Adipocyte (in vitro differentiated cells): ENCODE measurements around the gene PACSIN2.
A peak's percentile ranks its signal among the peaks of the same experiment; 100 is the strongest.

ENCODE experiments used
- DNase-seq: peaks from one replicate; pipeline ENCODE4 v3.0.0-alpha.2; 2015; ENCODE audit warnings: low read depth
- H3K27me3 ChIP-seq: replicated peaks from 2 replicates; pipeline ENCODE4 v1.7.0; 2013; ENCODE audit warnings: mild to moderate bottlenecking, low read length, moderate library complexity; ENCODE audit not compliant: control insufficient read depth, insufficient read depth
- H3K36me3 ChIP-seq: 2 replicates; pipeline ENCODE4 v1.7.0; 2013; ENCODE audit warnings: low read length, mild to moderate bottlenecking, moderate library complexity; ENCODE audit not compliant: control insufficient read depth, insufficient read depth, severe bottlenecking
- H3K4me1 ChIP-seq: 2 replicates; pipeline ENCODE4 v1.7.0; 2013; ENCODE audit warnings: mild to moderate bottlenecking, low read length, moderate library complexity; ENCODE audit not compliant: control insufficient read depth, insufficient read depth
- H3K4me3 ChIP-seq: 2 replicates; pipeline ENCODE4 v1.7.0; 2013; ENCODE audit warnings: mild to moderate bottlenecking, low read length, moderate library complexity
- H3K9ac ChIP-seq: 2 replicates; pipeline ENCODE4 v1.7.0; 2013; ENCODE audit warnings: mild to moderate bottlenecking, low read length, moderate library complexity
- H3K9me3 ChIP-seq: 2 replicates; pipeline ENCODE4 v1.7.0; 2013; ENCODE audit warnings: mild to moderate bottlenecking, low read length, moderate library complexity; ENCODE audit not compliant: control insufficient read depth

Gene PACSIN2

DNA sequence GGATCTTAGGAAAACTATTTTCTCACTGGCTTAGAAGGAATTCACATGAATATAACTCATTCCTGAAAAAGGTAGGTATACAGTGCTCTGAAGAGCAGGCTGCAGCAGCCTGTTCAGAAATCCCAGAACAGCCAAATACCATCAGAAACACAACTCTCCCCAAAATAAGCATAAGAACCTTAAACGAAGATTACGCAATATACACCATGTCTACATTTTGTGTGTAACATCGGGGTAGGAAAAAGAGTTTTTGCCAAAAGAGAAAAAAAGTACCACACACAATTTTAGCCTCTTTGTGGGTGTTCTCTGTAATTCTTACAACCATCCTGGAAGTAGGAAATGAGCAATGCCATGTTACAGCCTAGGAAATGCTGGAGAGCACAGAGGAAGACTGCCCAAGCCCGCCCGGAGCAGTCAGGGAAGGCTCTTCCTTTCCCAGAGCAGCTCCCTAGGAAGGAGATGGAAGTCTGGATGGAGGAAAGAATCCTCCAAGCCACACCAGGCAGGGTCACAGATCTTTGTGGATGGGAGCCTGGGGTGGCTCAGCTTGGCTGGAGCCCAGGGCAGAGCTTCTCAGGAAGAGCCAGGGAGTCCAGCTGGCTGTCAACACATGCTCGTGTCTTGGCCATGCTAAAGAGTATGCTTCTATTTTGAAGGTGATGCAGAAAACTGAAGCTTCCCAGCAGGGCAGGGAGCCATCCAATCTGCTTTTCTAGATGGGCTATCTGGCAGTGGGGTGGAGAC, 108.2 kb downstream of the PACSIN2 start:
- H3K4me1 ChIP-seq, result peaks cover 24% of the 10 kb centered on the region
- peaks cover 18% of the 10 kb centered on the region for H3K36me3 ChIP-seq
- no peaks in the 10 kb centered on the region for H3K9me3 ChIP-seq
- H3K4me3 ChIP-seq, result no peak overlapping the region
- H3K27me3 ChIP-seq, result no peaks in the 10 kb centered on the region
- peak; percentile 28 for DNase-seq
- H3K9ac ChIP-seq, result no peak overlapping the region

DNA sequence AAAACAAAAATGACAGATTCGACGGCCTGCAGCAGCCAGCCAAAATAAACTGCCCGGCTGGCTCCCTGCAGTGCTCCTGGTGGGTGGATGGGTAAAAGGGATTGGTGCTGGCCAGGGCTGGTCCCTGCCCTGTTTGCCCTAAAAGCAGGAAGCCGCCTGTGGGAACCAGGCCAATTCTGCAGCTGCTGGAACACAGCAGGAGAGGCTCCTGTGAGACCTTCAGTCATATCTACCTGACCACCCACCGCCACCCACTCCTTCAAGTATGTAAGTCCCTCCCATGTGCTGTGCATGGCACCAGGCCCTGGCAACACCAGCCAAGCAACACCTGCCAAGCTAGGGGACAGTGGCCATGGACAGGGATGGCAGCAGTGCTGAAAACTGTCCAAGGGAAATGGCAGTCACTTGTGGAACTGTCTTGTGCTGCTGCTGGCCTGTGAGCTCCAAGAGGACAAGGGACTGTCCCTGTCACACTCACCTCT, 109.2 kb downstream of the PACSIN2 start:
- H3K4me3 ChIP-seq, result no peak overlapping the region
- H3K36me3 ChIP-seq, result peaks cover 23% of the 10 kb centered on the region
- H3K4me1 ChIP-seq, result peaks cover 24% of the 10 kb centered on the region
- no peak overlapping the region for H3K9ac ChIP-seq
- H3K27me3 ChIP-seq, result no peaks in the 10 kb centered on the region
- no peaks in the 10 kb centered on the region for H3K9me3 ChIP-seq
- no peak for DNase-seq

GRCh38 chr22:42905217-42905616, 109.7 kb downstream of the PACSIN2 start:
- H3K4me3 ChIP-seq, result no peak overlapping the region
- H3K9me3 ChIP-seq, result no peaks in the 10 kb centered on the region
- no peak for DNase-seq
- H3K36me3 ChIP-seq, result peaks cover 18% of the 10 kb centered on the region
- H3K9ac ChIP-seq, result no peak overlapping the region
- H3K27me3 ChIP-seq, result no peaks in the 10 kb centered on the region
- H3K4me1 ChIP-seq, result peaks cover 24% of the 10 kb centered on the region

DNA sequence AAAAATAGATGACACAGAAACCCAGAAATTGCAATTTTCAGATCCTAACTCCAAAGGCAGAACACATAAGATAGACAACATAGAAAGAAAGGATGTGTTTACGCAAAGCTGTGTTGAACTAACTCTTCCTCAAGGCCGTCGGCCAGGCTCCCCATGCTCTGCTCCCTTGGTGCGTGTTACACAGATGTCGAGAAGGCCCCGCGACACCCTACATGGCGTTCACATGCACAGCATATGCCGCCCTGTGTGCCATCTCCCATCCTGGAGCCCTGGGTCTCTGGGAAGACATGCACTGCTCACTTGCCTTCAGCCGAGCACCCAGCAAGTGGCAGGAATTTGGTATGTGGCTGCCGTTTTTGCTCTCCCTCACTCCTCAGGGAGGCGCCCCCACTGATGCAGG, 110.9 kb downstream of the PACSIN2 start:
- H3K4me1 ChIP-seq, result peaks cover 24% of the 10 kb centered on the region
- H3K27me3 ChIP-seq, result no peaks in the 10 kb centered on the region

GRCh38 chr22:42902875-42903510, 112.0 kb downstream of the PACSIN2 start:
- no peak overlapping the region for H3K4me3 ChIP-seq
- H3K36me3 ChIP-seq, result peaks cover 6% of the 10 kb centered on the region
- peak; percentile 46 for DNase-seq
- peaks cover 18% of the 10 kb centered on the region for H3K4me1 ChIP-seq
- H3K27me3 ChIP-seq, result no peaks in the 10 kb centered on the region
- no peak overlapping the region for H3K9ac ChIP-seq
- no peaks in the 10 kb centered on the region for H3K9me3 ChIP-seq

More for the DNA sequence above, 110.9 kb downstream of the PACSIN2 start:
- Histone ChIP-seq H3K9ac (no peak overlapping the region), H3K4me3 (no peak overlapping the region), H3K9me3 (no peaks in the 10 kb centered on the region), H3K36me3 (peaks cover 9% of the 10 kb centered on the region)
- no peak for DNase-seq

DNA sequence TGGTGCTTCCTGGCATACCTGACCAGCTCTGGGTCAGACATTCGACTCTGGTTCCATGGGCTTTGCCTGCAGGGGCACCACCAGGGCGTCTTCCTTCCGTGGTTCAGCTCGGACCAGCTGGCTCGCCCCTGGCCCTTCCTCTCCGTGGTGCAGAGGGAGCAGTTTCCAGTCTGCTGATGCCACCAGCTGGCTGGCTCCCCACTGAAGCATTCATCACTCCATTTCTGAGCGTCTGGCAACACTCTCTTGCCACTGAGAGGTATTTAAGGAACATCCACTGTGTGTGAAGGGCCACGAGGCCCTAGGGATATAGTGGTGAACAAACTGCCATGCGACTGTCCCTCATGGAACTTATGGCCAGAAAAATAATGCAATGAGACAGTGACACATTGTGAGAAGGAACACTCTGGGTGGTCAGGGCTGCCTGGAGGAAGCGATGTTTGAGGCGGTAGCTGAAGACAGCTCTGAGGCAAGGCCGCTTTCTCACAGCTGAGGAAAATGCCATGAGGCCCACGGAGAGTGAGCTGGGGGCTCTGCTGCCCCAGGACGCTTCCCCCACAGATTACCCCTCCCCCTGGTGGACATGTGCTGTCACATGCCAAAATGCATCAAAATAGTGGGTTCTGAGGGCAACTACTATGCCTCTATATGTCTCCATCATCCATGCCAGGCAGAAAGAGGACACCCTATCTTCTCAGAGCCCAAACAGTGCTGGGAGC, 113.0 kb downstream of the PACSIN2 start:
- no peak overlapping the region for H3K9ac ChIP-seq
- H3K36me3 ChIP-seq, result peaks cover 6% of the 10 kb centered on the region
- H3K9me3 ChIP-seq, result no peaks in the 10 kb centered on the region
- peaks cover 8% of the 10 kb centered on the region for H3K4me1 ChIP-seq
- DNase-seq, result no peak
- H3K4me3 ChIP-seq, result no peak overlapping the region
- no peaks in the 10 kb centered on the region for H3K27me3 ChIP-seq

DNA sequence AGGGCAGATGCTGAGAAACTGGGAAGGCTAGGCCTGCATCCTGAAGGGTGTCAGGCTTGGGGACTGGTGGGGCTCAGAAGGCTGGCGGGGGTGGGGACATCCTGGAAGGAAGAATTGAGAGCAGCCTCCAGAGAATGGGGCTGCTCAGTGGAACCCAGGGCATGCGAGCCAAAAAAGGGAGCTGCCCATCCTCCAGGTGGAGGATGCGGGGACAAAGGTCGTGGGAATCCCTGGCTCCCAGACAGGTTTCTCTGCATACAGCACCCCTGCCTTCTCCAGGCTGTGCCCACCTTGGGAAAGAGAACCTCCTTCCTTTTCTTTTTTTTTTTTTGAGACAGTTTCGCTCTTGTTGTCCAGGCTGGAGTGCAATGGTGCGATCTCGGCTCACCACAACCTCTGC, 117.0 kb downstream of the PACSIN2 start:
- H3K4me3 ChIP-seq, result no peak overlapping the region
- H3K4me1 ChIP-seq, result no peaks in the 10 kb centered on the region
- H3K27me3 ChIP-seq, result no peaks in the 10 kb centered on the region
- H3K9ac ChIP-seq, result no peak overlapping the region
- no peak for DNase-seq
- H3K9me3 ChIP-seq, result no peaks in the 10 kb centered on the region
- H3K36me3 ChIP-seq, result peaks cover 6% of the 10 kb centered on the region

DNA sequence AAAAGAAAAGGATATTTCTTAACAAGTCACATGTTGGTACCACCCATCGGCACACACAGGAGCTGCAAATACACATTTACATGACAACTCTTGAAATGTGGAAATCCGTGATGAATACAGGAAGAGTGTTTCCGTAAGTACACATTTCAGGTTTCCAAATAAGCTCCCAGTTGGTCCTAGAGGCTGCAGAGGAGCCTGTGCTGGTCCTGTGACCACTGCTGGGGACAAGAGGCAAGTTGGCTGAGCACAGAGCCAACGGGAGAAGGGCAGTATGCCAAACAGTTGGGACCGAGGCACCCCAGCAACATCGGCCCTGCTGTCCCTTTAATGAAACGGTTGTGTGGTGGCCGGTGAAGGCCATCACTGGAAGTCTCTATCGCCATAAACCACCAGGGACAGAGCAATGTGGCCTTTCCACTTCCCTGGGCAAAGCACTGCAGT, 119.4 kb downstream of the PACSIN2 start:
- no peak for DNase-seq
- Histone ChIP-seq H3K4me1 (no peaks in the 10 kb centered on the region), H3K9me3 (no peaks in the 10 kb centered on the region), H3K9ac (no peak overlapping the region), H3K36me3 (peaks cover 2% of the 10 kb centered on the region), H3K4me3 (no peak overlapping the region), H3K27me3 (no peaks in the 10 kb centered on the region)

- peaks cover 7% of the 10 kb centered on the region for H3K36me3 ChIP-seq
- H3K27me3 ChIP-seq, result no peaks in the 10 kb centered on the region
- H3K4me1 ChIP-seq, result no peaks in the 10 kb centered on the region
- H3K9ac ChIP-seq, result no peak overlapping the region
- H3K4me3 ChIP-seq, result no peak overlapping the region
- DNase-seq, result no peak
- no peaks in the 10 kb centered on the region for H3K9me3 ChIP-seq
Observed at GRCh38 chr22:42895087-42895486, 119.9 kb downstream of the PACSIN2 start.

DNA sequence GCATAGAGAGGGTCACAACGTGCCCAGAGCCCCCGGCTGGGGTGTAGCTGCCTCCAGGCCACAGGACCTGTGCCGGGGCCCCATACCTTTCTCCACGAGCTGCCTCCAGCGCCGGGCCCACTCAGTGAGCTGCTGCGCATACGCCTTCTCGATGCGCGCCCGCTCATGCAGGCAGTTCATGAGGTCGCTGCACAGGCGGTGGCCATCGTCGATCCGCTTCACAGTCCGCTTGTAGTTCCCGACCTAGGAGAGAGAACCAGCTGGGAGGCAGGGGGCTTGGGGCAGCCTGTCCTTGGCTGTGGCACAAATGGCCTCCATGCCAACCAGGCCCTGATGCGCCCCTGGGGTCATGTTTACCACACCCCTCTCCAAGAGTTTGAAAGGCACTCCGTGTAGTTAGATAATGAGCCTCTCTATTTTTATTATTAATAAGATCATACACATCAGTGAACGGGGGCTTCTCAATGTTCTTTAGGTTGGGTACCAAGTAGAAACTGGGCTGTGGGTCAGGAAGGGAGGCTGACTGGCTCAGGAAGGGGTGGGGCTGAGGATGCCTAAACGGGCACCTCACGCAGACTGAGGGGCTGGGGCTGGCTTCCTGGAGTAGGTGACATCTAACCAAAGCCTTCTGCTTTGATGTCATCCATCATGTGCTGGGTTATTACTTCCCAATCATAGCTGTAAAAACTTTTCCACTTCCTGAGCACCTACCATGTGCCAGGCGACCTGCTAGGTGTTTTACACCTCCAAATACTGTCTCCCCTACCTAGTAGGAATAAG, 121.4 kb downstream of the PACSIN2 start:
- DNase-seq, result no peak
- no peak overlapping the region for H3K4me3 ChIP-seq
- no peaks in the 10 kb centered on the region for H3K9me3 ChIP-seq
- H3K36me3 ChIP-seq, result peaks cover 16% of the 10 kb centered on the region
- H3K9ac ChIP-seq, result no peak overlapping the region
- H3K27me3 ChIP-seq, result no peaks in the 10 kb centered on the region
- no peaks in the 10 kb centered on the region for H3K4me1 ChIP-seq
